ENCODE measurements around the gene SNX32. TPM values are rescaled to one million over a fixed set of nuclear protein-coding genes. Genes with fewer than 3 reads are reported as not detected.
A peak's percentile ranks its signal among the peaks of the same experiment; 100 is the strongest.

SNX32 gene
- total and polyA plus RNA-seq, 2 of the 13 experiments (the other 11 are each of a cell fraction or from before 2014, with no cell fraction given) = 0.09 to 0.34 TPM

GRCh38 chr11:65899356-65900124, 65.8 kb downstream of the SNX32 start (continued):
- TF ChIP-seq MXI1 (IDR thresholded peaks at IDR 0.05; ENCODE audit: borderline replicate concordance, low read depth, low read length) (peak; percentile 89; the same call in 1 of the 3 replicates), MYC (CRISPR knock-in tag; IDR thresholded peaks at IDR 0.05; ENCODE audit: borderline replicate concordance) (peak; percentile 94), ZNF431 (CRISPR knock-in tag; IDR thresholded peaks at IDR 0.05; ENCODE audit: borderline replicate concordance, low read depth) (peak; percentile 22; the same call in 1 of the 2 replicates), EZH2 (conservative IDR thresholded peaks at IDR 0.05; ENCODE audit: low read depth, low read length) (no peak), GPBP1L1 (CRISPR knock-in tag; IDR thresholded peaks at IDR 0.05) (no peak), FUBP1 (CRISPR knock-in tag; IDR thresholded peaks at IDR 0.05; ENCODE audit: borderline replicate concordance) (no peak), ZNF766 (CRISPR knock-in tag; IDR thresholded peaks at IDR 0.05; ENCODE audit: borderline replicate concordance) (no peak), ARID4A (CRISPR knock-in tag; IDR thresholded peaks at IDR 0.05; ENCODE audit: borderline replicate concordance) (peak; percentile 73; the same call in 1 of the 2 replicates), ZNF7 (CRISPR knock-in tag; IDR thresholded peaks at IDR 0.05) (no peak), ZBTB46 (CRISPR knock-in tag; IDR thresholded peaks at IDR 0.05; ENCODE audit: borderline replicate concordance) (no peak), FOXP1 (IDR thresholded peaks at IDR 0.05) (no peak), FOXP1 (CRISPR knock-in tag; IDR thresholded peaks at IDR 0.05) (no peak), THRA (CRISPR knock-in tag; IDR thresholded peaks at IDR 0.05; ENCODE audit: borderline replicate concordance) (peak; percentile 37; the same call in 1 of the 2 replicates), ATF2 (CRISPR knock-in tag; IDR thresholded peaks at IDR 0.05) (peak; percentile 57; the same call in 1 of the 2 replicates), FOXK2 (IDR thresholded peaks at IDR 0.05) (no peak)
